Stimulated activated CD8-positive, alpha-beta memory T cell treated with anti-CD3 and anti-CD28 coated beads, Interleukin-15, amount 100 ng/mL, for 4 hours (primary cell): ENCODE results near the gene TFAP2A.

ENCODE experiments used
- DNase-seq, 2 donors: peaks; one replicate each; pipeline ENCODE4 v3.0.0-alpha.2; 2020; ENCODE audit warnings: low read depth in 2 of 2

The TFAP2A gene

GRCh38 chr6:10425975-10426780, 11.3 kb upstream of the TFAP2A start:
- no peak for DNase-seq

- no peak for DNase-seq
Observed at GRCh38 chr6:10425176-10425974, 10.5 kb upstream of the TFAP2A start.

GRCh38 chr6:10424040-10424439, 9.2 kb upstream of the TFAP2A start:
- no peak for DNase-seq

GRCh38 chr6:10422737-10423034, 7.8 kb upstream of the TFAP2A start:
- no peak for DNase-seq

GRCh38 chr6:10421921-10422736, 7.3 kb upstream of the TFAP2A start:
- no peak for DNase-seq

GRCh38 chr6:10421158-10421920, 6.5 kb upstream of the TFAP2A start:
- no peak for DNase-seq

- DNase-seq, result no peak
Observed at GRCh38 chr6:10420546-10421157, 5.8 kb upstream of the TFAP2A start.

- no peak for DNase-seq
Observed at GRCh38 chr6:10419749-10420545, 5.1 kb upstream of the TFAP2A start.

GRCh38 chr6:10418862-10419748, 4.2 kb upstream of the TFAP2A start:
- DNase-seq, result no peak

GRCh38 chr6:10418361-10418861, 3.5 kb upstream of the TFAP2A start:
- DNase-seq, result no peak

GRCh38 chr6:10417681-10418104, 2.8 kb upstream of the TFAP2A start:
- no peak for DNase-seq

GRCh38 chr6:10416863-10417641, 2.2 kb upstream of the TFAP2A start:
- DNase-seq, result no peak

- DNase-seq, result no peak
Observed at GRCh38 chr6:10416516-10416862, 1.6 kb upstream of the TFAP2A start.

GRCh38 chr6:10415617-10416480, 975 bp upstream of the TFAP2A start:
- no peak for DNase-seq

- no peak for DNase-seq
Observed at GRCh38 chr6:10413850-10414738, 780 bp downstream of the TFAP2A start.

GRCh38 chr6:10413262-10413849, 1.5 kb downstream of the TFAP2A start:
- no peak for DNase-seq
